IMR-90 (cell line): ENCODE data around the gene CACNB2. TPM values are rescaled to one million over a fixed set of nuclear protein-coding genes. Genes with fewer than 3 reads are reported as not detected.

ENCODE experiments used
- ATAC-seq: fragments of 200-7000 bp; cut with Tn5 transposase; 2 replicates; pipeline ENCODE4 v1.9.1; 2020; ENCODE audit warnings: low read depth, mild to moderate bottlenecking, moderate library complexity
- BruUV-seq: library from RNA; stranded (reverse); fragments of 400-500 nt; replicated peaks from 2 replicates; lab custom pipeline; 2021; lab: Mats Ljungman, UMichigan
- CTCF ChIA-PET: fragments of 300-600 bp; formaldehyde crosslinking; extraction: SDS; loops from one replicate; lab custom pipeline; 2021; ENCODE audit warnings: antibody characterized with exemption; lab: Yijun Ruan, JAX
- POLR2A ChIA-PET: fragments of 300-600 bp; sonication (Branson Sonifier 250); formaldehyde crosslinking; loops from one replicate; lab custom pipeline; 2022; ENCODE audit warnings: antibody characterized with exemption; ENCODE audit not compliant: unreplicated experiment; lab: Charles Lee
- DNase-seq: peaks from one replicate; pipeline ENCODE4 v3.0.0; 2013
- H2AFZ ChIP-seq: replicated peaks from 2 replicates; pipeline ENCODE3; 2013; ENCODE audit warnings: low read length, mild to moderate bottlenecking; ENCODE audit not compliant: poor library complexity
- H2AK5ac ChIP-seq: 2 replicates; pipeline ENCODE4 v1.6.1; 2013; ENCODE audit warnings: low read depth, low read length, inconsistent platforms
- H2AK9ac ChIP-seq: replicated peaks from 2 replicates; pipeline ENCODE3; 2013; ENCODE audit warnings: mild to moderate bottlenecking, low read depth, low read length, moderate library complexity; ENCODE audit not compliant: poor library complexity
- H2BK120ac ChIP-seq: 2 replicates; pipeline ENCODE4 v1.6.1; 2013; ENCODE audit warnings: low read depth, low read length, inconsistent platforms
- H2BK15ac ChIP-seq: 3 replicates; pipeline ENCODE4 v1.6.1; 2013; ENCODE audit warnings: low read depth, low read length, inconsistent platforms
- H2BK20ac ChIP-seq: 2 replicates; pipeline ENCODE4 v1.6.1; 2013; ENCODE audit warnings: low read depth, mild to moderate bottlenecking, inconsistent platforms, low read length, moderate library complexity
- H2BK5ac ChIP-seq: 2 replicates; pipeline ENCODE4 v1.6.1; 2013; ENCODE audit warnings: mild to moderate bottlenecking, low read depth, low read length, inconsistent platforms; ENCODE audit not compliant: poor library complexity, severe bottlenecking
- H3K14ac ChIP-seq: replicated peaks from 2 replicates; pipeline ENCODE4 v1.6.1; 2013; ENCODE audit warnings: low read depth, low read length, inconsistent platforms
- H3K18ac ChIP-seq: 2 replicates; pipeline ENCODE4 v1.6.1; 2013; ENCODE audit warnings: low read depth, low read length, control low read depth
- H3K23ac ChIP-seq: 2 replicates; pipeline ENCODE4 v1.6.1; 2013; ENCODE audit warnings: low read depth, low read length, inconsistent platforms
- H3K27ac ChIP-seq: 2 replicates; pipeline ENCODE4 v1.5.1; 2013; ENCODE audit warnings: mild to moderate bottlenecking, control low read depth, low read length; ENCODE audit not compliant: insufficient read depth
- H3K27me3 ChIP-seq: 2 replicates; pipeline ENCODE4 v1.6.1; 2013; ENCODE audit warnings: low read length; ENCODE audit not compliant: control insufficient read depth, insufficient read depth
- H3K36me3 ChIP-seq: 2 replicates; pipeline ENCODE4 v1.6.1; 2013; ENCODE audit warnings: low read length, mixed read lengths; ENCODE audit not compliant: control insufficient read depth, insufficient read depth
- H3K4ac ChIP-seq: 2 replicates; pipeline ENCODE4 v1.6.1; 2013; ENCODE audit warnings: low read depth, low read length, inconsistent platforms
- H3K4me1 ChIP-seq: 2 replicates; pipeline ENCODE4 v1.6.1; 2013; ENCODE audit warnings: low read length, mixed read lengths; ENCODE audit not compliant: control insufficient read depth, insufficient read depth
- H3K4me2 ChIP-seq: 2 replicates; pipeline ENCODE4 v1.6.1; 2013; ENCODE audit warnings: low read depth, mild to moderate bottlenecking, control low read depth, low read length, moderate library complexity
- H3K4me3 ChIP-seq: 2 replicates; pipeline ENCODE4 v1.5.1; 2013; ENCODE audit warnings: low read depth, mild to moderate bottlenecking, control low read depth, low read length, moderate library complexity; ENCODE audit not compliant: insufficient read depth
- H3K56ac ChIP-seq: 2 replicates; pipeline ENCODE4 v1.6.1; 2013; ENCODE audit warnings: low read length, inconsistent platforms; ENCODE audit not compliant: insufficient read depth; ENCODE audit errors: extremely low read depth
- H3K79me1 ChIP-seq, 2 experiments: 2 replicates each; pipeline ENCODE4 v1.6.1; 2013; ENCODE audit warnings: low read length in 2 of 2, inconsistent platforms in 1 of 2, low read depth in 1 of 2
- H3K9ac ChIP-seq: 2 replicates; pipeline ENCODE4 v1.6.1; 2013; ENCODE audit warnings: low read depth, low read length, control low read depth
- H3K9me1 ChIP-seq: 2 replicates; pipeline ENCODE4 v1.6.1; 2013; ENCODE audit warnings: low read length, inconsistent platforms; ENCODE audit not compliant: insufficient read depth
- H3K9me3 ChIP-seq: 2 replicates; pipeline ENCODE4 v1.6.1; 2013; ENCODE audit warnings: low read length; ENCODE audit not compliant: control insufficient read depth, insufficient read depth
- H4K20me1 ChIP-seq: 2 replicates; pipeline ENCODE4 v1.6.1; 2013; ENCODE audit warnings: low read length, inconsistent platforms; ENCODE audit not compliant: insufficient read depth
- H4K5ac ChIP-seq: 2 replicates; pipeline ENCODE4 v1.6.1; 2013; ENCODE audit warnings: mild to moderate bottlenecking, low read depth, low read length, control low read depth
- H4K8ac ChIP-seq, 2 experiments: 2 replicates each; pipeline ENCODE4 v1.6.1; 2013; ENCODE audit warnings: low read depth in 2 of 2, low read length in 2 of 2, control low read depth in 1 of 2, inconsistent platforms in 1 of 2
- H4K91ac ChIP-seq: 2 replicates; pipeline ENCODE4 v1.6.1; 2013; ENCODE audit warnings: low read depth, low read length, inconsistent platforms; ENCODE audit not compliant: insufficient read depth
- BHLHE40 ChIP-seq: fragments of 150-350 bp; IDR thresholded peaks from 2 replicates; pipeline ENCODE4 v1.6.1; 2016; ENCODE audit warnings: mild to moderate bottlenecking, low read depth, low read length
- CEBPB ChIP-seq: IDR thresholded peaks from 2 replicates; pipeline ENCODE4 v1.6.1; 2012; ENCODE audit warnings: low read depth, low read length, improper control_type of control experiment
- CHD1 ChIP-seq: IDR thresholded peaks from 2 replicates; pipeline ENCODE4 v1.6.1; 2012; ENCODE audit warnings: low read depth, low read length, improper control_type of control experiment
- CTCF ChIP-seq: conservative IDR thresholded peaks from 2 replicates; pipeline ENCODE4 v1.5.1; 2012; ENCODE audit warnings: mild to moderate bottlenecking, low read depth, low read length, improper control_type of control experiment
- ELK1 ChIP-seq: fragments of 150-350 bp; IDR thresholded peaks from 2 replicates; pipeline ENCODE4 v1.6.1; 2016; ENCODE audit warnings: low read depth, mild to moderate bottlenecking, low read length, moderate library complexity, borderline replicate concordance
- FOS ChIP-seq: fragments of 150-350 bp; IDR thresholded peaks from 2 replicates; pipeline ENCODE4 v1.6.1; 2016; ENCODE audit warnings: low read depth, low read length
- MAFK ChIP-seq: IDR thresholded peaks from 2 replicates; pipeline ENCODE4 v1.6.1; 2012; ENCODE audit warnings: low read depth, low read length, improper control_type of control experiment
- MAZ ChIP-seq: IDR thresholded peaks from 2 replicates; pipeline ENCODE4 v1.6.1; 2012; ENCODE audit warnings: low read depth, mild to moderate bottlenecking, low read length, improper control_type of control experiment, moderate library complexity, borderline replicate concordance
- MXI1 ChIP-seq: IDR thresholded peaks from 2 replicates; pipeline ENCODE4 v1.6.1; 2012; ENCODE audit warnings: low read depth, mild to moderate bottlenecking, low read length, moderate library complexity, borderline replicate concordance
- NFE2L2 ChIP-seq: fragments of 150-350 bp; IDR thresholded peaks from 2 replicates; pipeline ENCODE4 v1.6.1; 2016; ENCODE audit warnings: low read depth, mild to moderate bottlenecking, low read length
- POLR2A ChIP-seq: IDR thresholded peaks from 2 replicates; pipeline ENCODE4 v1.6.1; 2012; ENCODE audit warnings: mild to moderate bottlenecking, low read depth, low read length
- RAD21 ChIP-seq: IDR thresholded peaks from 2 replicates; pipeline ENCODE4 v1.6.1; 2012; ENCODE audit warnings: low read length, improper control_type of control experiment
- RCOR1 ChIP-seq: IDR thresholded peaks from 2 replicates; pipeline ENCODE4 v1.6.1; 2012; ENCODE audit warnings: mild to moderate bottlenecking, low read length, improper control_type of control experiment; ENCODE audit not compliant: insufficient replicate concordance
- RFX5 ChIP-seq: IDR thresholded peaks from 2 replicates; pipeline ENCODE4 v1.8.0; 2012; ENCODE audit warnings: low read depth, mild to moderate bottlenecking, low read length, moderate library complexity
- SMC3 ChIP-seq: fragments of 150-350 bp; IDR thresholded peaks from 2 replicates; pipeline ENCODE4 v1.6.1; 2016; ENCODE audit warnings: low read depth, mild to moderate bottlenecking, antibody characterized with exemption, low read length, moderate library complexity
- USF2 ChIP-seq: fragments of 150-350 bp; IDR thresholded peaks from 2 replicates; pipeline ENCODE4 v1.6.1; 2017; ENCODE audit warnings: mild to moderate bottlenecking, antibody characterized with exemption, low read length, low read depth
- WGBS, 2 experiments: methylation state at CpG; one replicate each; pipeline versions ENCODE4 v1.1.5 to v1.1.7; 2013; ENCODE audit warnings: missing lambda C conversion rate in 2 of 2; ENCODE audit not compliant: insufficient read length in 1 of 2; ENCODE audit errors: extremely low coverage in 2 of 2; 5-methylcytosine and 5-hydroxymethylcytosine counted together
- dilution Hi-C: fragments of 300-500 bp; cut with HindIII; formaldehyde crosslinking; loops from one replicate; pipeline ENCODE4 v1.14.3; 2018; ENCODE audit warnings: low sequenced_read_pairs; ENCODE audit not compliant: unreplicated experiment
- in situ Hi-C: fragments of 300-500 bp; cut with MboI; formaldehyde crosslinking; loops from 3 replicates; pipeline ENCODE4 v1.14.3; 2019; ENCODE audit warnings: low sequenced_read_pairs, inconsistent platforms, mixed read lengths
- intact Hi-C: fragments of 100-400 bp; cut with micrococcal nuclease; formaldehyde crosslinking; loops from 2 replicates; pipeline ENCODE4 v1.10.0; 2022
- polyA plus RNA-seq, 3 experiments: library from polyadenylated mRNA; depleted of rRNA; stranded (reverse); fragments of >200 nt; gene quantifications; 2 replicates each; pipeline ENCODE4 v1.2.3, GENCODE V29; 2012; ENCODE audit warnings: low replicate concordance in 1 of 3
- total RNA-seq: library from RNA; depleted of rRNA; stranded (reverse); fragments of >200 nt; gene quantifications from 2 replicates; pipeline ENCODE4 v1.2.3, GENCODE V29; 2012

CACNB2 gene
- total and polyA plus RNA-seq, 2 of the 4 experiments (the other 2 are of a cell fraction): 0.36 TPM

- Histone ChIP-seq H4K20me1 (no peaks in the 10 kb centered on the region), H3K18ac (no peak overlapping the region), H3K36me3 (no peaks in the 10 kb centered on the region; the same call in 1 of the 2 replicates), H3K9ac (no peak overlapping the region), H4K91ac (no peak overlapping the region), H2AFZ (no peak overlapping the region), H2BK5ac (no peak overlapping the region), H3K27ac (no peak overlapping the region), H3K27me3 (no peaks in the 10 kb centered on the region), H3K79me1 (no peaks in the 10 kb centered on the region), H3K9me3 (no peaks in the 10 kb centered on the region), H2BK120ac (no peak overlapping the region), H3K4me3 (no peak overlapping the region), H3K4me2 (no peak overlapping the region), H4K5ac (no peak overlapping the region), H3K14ac (no peak overlapping the region), H4K8ac (no peak overlapping the region), H2AK9ac (no peak overlapping the region), H3K23ac (no peak overlapping the region), H3K9me1 (peaks cover 2% of the 10 kb centered on the region; the same call in 1 of the 2 replicates), H3K56ac (no peak overlapping the region), H2BK20ac (no peak overlapping the region), H3K4me1 (no peaks in the 10 kb centered on the region), H2BK15ac (no peak overlapping the region), H2AK5ac (no peak overlapping the region), H3K4ac (no peak overlapping the region)
- CTCF ChIA-PET: no interaction called here
- DNase-seq (no peak), ATAC-seq (no peak)
- BruUV-seq: no TSS peak
- POLR2A ChIA-PET: no interaction called here
- intact Hi-C loops: no loop called here
- in situ Hi-C loops: no loop called here
- TF ChIP-seq CHD1: no peak
- no peak for TF ChIP-seq RCOR1
- no peak for TF ChIP-seq MXI1
- no peak for TF ChIP-seq MAZ
- no peak for TF ChIP-seq BHLHE40
- TF ChIP-seq FOS: no peak
- no peak for TF ChIP-seq RFX5
- TF ChIP-seq SMC3: no peak
- TF ChIP-seq USF2: no peak
- TF ChIP-seq POLR2A: no peak
- no peak for TF ChIP-seq CTCF
- no peak for TF ChIP-seq NFE2L2
- TF ChIP-seq ELK1: no peak
- TF ChIP-seq MAFK: no peak
- no peak for TF ChIP-seq RAD21
- no peak for TF ChIP-seq CEBPB
- WGBS, 2 experiments: no CpG with 5 or more reads among the region's 3 CpGs
- dilution Hi-C loops: no loop called here
Observed at GRCh38 chr10:18516851-18517250, 376.6 kb downstream of the CACNB2 start.
